MCF 10A (cell line): Measurements from ENCODE around the gene HIVEP1. TPM values are rescaled to one million over a fixed set of nuclear protein-coding genes. Genes with fewer than 3 reads are reported as not detected.

Experiments
- BruUV-seq: library from RNA; stranded (reverse); fragments of 400-500 nt; replicated peaks from 2 replicates; lab custom pipeline; 2021; lab: Mats Ljungman, UMichigan
- CTCF ChIA-PET: fragments of 300-600 bp; sonication (Branson Sonifier 250); formaldehyde crosslinking; extraction: SDS; loops from one replicate; lab custom pipeline; 2021; ENCODE audit warnings: antibody characterized with exemption, inconsistent platforms; lab: Yijun Ruan, JAX
- POLR2A ChIA-PET: fragments of 300-600, 350-650 bp; sonication (Branson Sonifier 250); formaldehyde crosslinking; extraction: SDS; loops from one replicate; lab custom pipeline; 2020; ENCODE audit warnings: antibody characterized with exemption, inconsistent platforms; lab: Yijun Ruan, JAX
- DNase-seq: peaks from one replicate; pipeline ENCODE4 v3.0.0-alpha.2; 2018; ENCODE audit not compliant: unreplicated experiment
- H3K27ac Mint-ChIP-seq: one replicate; pipeline ENCODE4 v1.8.0; 2022; ENCODE audit warnings: mild to moderate bottlenecking, low read depth, mixed read lengths; ENCODE audit not compliant: unreplicated experiment
- H3K27me3 Mint-ChIP-seq: one replicate; pipeline ENCODE4 v1.8.0; 2022; ENCODE audit warnings: mixed read lengths; ENCODE audit not compliant: insufficient read depth, unreplicated experiment
- H3K36me3 Mint-ChIP-seq: one replicate; pipeline ENCODE4 v1.8.0; 2022; ENCODE audit warnings: mild to moderate bottlenecking, moderate library complexity, mixed read lengths; ENCODE audit not compliant: insufficient read depth, unreplicated experiment
- H3K4me1 Mint-ChIP-seq: one replicate; pipeline ENCODE4 v1.8.0; 2022; ENCODE audit warnings: mixed read lengths; ENCODE audit not compliant: insufficient read depth, unreplicated experiment
- H3K4me3 Mint-ChIP-seq: one replicate; pipeline ENCODE4 v1.8.0; 2022; ENCODE audit warnings: mild to moderate bottlenecking, moderate library complexity, mixed read lengths; ENCODE audit not compliant: unreplicated experiment
- H3K9me3 Mint-ChIP-seq: one replicate; pipeline ENCODE4 v1.8.0; 2022; ENCODE audit warnings: mixed read lengths; ENCODE audit not compliant: unreplicated experiment
- intact Hi-C: fragments of 100-400 bp; cut with micrococcal nuclease; formaldehyde crosslinking; loops from 2 replicates; pipeline ENCODE4 v1.14.1; 2022
- total RNA-seq: library from RNA; stranded (reverse); gene quantifications from 2 replicates; pipeline ENCODE4 v1.2.3, GENCODE V29; 2022
- TF ChIP-seq, protein P1 (sequence below): fragments of 200-600 bp; IDR thresholded peaks from one replicate; pipeline ENCODE4 v1.8.0; 2022; ENCODE audit warnings: antibody characterized with exemption, mild to moderate bottlenecking; ENCODE audit not compliant: unreplicated experiment

The HIVEP1 gene
- total RNA-seq, 1 experiment from 2014 or later = 19.1 TPM

DNA sequence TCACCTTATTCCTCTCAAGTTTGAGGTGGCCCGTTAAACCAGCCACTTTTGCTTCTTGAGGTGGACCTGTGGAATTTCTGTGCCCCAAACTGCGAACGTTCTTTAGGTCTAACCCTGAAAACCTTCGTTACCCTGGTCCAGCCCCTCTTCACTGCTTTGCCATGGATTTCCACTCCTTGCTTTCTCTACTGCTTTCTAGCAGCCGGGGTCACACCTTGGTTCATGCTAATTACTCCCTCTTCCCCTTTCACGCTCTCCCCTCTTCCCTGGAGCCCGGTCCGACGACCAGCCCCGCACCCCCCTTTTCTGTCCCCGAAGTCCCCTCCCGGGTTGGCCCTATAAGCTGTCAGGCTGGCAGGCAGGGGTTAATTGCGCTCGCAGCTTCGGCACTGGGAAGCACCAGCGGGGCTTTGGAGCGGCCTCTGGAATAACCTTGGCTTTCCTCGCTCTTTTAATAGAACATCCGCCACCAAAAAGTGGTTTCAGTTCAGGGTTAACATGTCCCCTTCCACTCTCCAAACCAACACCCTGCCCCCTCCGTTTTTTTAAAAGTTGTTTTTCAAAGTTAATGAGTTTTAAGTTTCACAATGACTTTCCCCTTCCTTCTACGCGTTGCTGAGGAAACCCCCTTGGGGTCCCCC lies 1.4 kb upstream of the HIVEP1 start:
- Mint-ChIP-seq H3K9me3 (no peaks in the 10 kb centered on the region), H3K4me1 (peaks cover 19% of the 10 kb centered on the region), H3K27me3 (no peaks in the 10 kb centered on the region), H3K27ac (peak overlapping the region; percentile 99), H3K4me3 (peak overlapping the region; percentile 89), H3K36me3 (peaks cover 16% of the 10 kb centered on the region)
- no peak for DNase-seq
- CTCF ChIA-PET = interaction anchor here (0.6 to 2.6 kb wide), 9 partner anchors 16 to 427 kb away, joined by 3 to 10 read pairs (median 5); no protein-coding TSS in a partner anchor
- TF ChIP-seq, protein P1, sequence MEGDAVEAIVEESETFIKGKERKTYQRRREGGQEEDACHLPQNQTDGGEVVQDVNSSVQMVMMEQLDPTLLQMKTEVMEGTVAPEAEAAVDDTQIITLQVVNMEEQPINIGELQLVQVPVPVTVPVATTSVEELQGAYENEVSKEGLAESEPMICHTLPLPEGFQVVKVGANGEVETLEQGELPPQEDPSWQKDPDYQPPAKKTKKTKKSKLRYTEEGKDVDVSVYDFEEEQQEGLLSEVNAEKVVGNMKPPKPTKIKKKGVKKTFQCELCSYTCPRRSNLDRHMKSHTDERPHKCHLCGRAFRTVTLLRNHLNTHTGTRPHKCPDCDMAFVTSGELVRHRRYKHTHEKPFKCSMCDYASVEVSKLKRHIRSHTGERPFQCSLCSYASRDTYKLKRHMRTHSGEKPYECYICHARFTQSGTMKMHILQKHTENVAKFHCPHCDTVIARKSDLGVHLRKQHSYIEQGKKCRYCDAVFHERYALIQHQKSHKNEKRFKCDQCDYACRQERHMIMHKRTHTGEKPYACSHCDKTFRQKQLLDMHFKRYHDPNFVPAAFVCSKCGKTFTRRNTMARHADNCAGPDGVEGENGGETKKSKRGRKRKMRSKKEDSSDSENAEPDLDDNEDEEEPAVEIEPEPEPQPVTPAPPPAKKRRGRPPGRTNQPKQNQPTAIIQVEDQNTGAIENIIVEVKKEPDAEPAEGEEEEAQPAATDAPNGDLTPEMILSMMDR = no peak
- no TSS peak for BruUV-seq
- intact Hi-C loops = loop anchor here (1.0 to 5.0 kb wide), 4 partner anchors 200 to 310 kb away; partner anchors contain the start of gene EDN1
- POLR2A ChIA-PET = interaction anchor here (0.5 to 8.4 kb wide), 18 partner anchors 12 to 914 kb away, joined by 3 to 248 read pairs (median 4); partner anchors contain the start of gene EDN1

DNA sequence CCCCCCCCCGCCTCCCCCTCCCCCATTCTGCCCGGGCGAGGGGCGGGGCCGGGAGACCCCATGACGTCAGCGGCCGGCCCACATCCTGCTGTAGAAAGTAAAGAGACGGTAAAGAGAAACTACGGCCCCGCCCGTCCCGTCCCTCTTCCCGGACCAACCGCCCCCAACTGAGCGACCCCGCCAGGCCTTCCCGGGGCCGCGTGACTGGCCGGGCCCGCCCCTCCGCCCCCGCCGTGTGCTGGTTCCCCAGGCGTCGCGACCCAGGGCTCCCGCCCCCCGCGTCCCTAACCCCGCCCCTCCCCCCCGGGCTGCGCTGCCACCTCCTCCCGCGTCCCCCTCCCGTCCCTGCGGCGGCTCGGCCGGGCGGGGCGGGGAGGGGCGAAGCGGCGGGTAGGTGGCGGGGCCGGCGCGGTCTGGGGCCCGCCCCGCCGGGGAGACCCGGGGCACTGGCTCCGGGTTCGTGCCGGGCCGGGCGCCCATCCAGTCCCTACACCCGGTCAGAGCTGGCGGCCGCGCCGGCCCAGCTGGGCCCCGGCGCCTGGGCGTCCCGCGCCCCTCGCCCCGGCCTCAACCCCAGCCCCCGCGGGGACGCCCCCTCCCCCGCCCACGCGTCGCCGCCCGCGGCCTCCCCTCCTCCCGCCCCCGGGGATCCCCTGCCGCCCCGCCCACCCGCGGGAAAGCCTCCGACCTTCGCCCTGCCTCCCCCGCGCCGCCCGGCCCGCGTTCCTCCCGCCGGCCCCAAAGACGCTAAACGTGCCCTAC lies 655 bp upstream of the HIVEP1 start:
- Mint-ChIP-seq H3K4me3 (peak overlapping the region; percentile 89), H3K4me1 (peaks cover 19% of the 10 kb centered on the region), H3K9me3 (no peaks in the 10 kb centered on the region)

DNA sequence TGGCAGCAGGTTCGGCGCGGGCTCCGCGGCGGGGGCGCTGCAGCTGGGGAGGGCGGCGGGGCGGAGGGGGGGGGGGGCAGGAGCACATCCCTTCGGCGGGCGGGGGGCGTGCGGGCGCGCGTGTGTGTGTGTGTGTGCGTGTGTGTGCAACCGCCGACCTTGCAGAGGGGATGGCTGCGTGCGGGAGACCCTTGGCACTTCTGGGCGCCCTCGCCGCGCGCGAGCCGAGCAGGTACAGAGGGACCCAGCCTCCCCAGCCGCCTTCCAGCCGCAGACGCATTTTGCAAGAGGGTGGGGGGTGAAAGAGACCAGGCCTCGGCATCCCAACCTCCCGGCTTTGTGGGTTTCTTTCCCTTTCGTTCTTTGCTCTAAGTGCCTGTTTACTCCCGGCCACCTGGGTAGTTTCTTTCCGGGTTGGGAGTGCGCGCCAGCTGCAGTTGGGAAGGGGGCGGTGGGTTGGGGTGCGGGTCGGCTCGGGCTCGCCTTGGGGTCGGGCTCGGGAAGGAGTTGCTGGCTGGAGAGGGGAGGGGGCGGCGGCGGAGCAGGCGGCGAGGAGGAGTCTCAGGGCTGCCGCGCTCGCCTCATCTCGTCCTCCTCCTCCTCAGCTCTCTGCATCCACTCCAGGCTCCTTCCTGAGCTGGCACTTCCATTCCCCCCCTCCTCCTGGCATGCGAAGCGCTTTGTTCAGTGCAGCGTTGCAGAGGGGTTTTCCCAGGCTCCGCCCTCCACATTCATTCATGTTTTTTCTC lies 620 bp downstream of the HIVEP1 start:
- no peaks in the 10 kb centered on the region for H3K27me3 Mint-ChIP-seq
- CTCF ChIA-PET = interaction anchor here (0.6 to 2.1 kb wide), 6 partner anchors 244 to 471 kb away, joined by 3 to 7 read pairs (median 4); partner anchors contain the start of gene EDN1
- no peaks in the 10 kb centered on the region for H3K9me3 Mint-ChIP-seq
- TF ChIP-seq, protein P1 = no peak
- peak overlapping the region; percentile 89 for H3K4me3 Mint-ChIP-seq
- DNase-seq = peak; percentile 89
- H3K27ac Mint-ChIP-seq = peak overlapping the region; percentile 61
- H3K36me3 Mint-ChIP-seq = peaks cover 30% of the 10 kb centered on the region
- intact Hi-C loops = loop anchor here (5.0 kb wide), 1 partner anchor 280 kb away; the partner anchor contains the start of gene EDN1
- H3K4me1 Mint-ChIP-seq = peaks cover 14% of the 10 kb centered on the region
- BruUV-seq = no TSS peak
- POLR2A ChIA-PET = interaction anchor here (0.7 to 8.4 kb wide), 22 partner anchors 11 to 357 kb away, joined by 3 to 248 read pairs (median 4); partner anchors contain the start of gene EDN1

More for the DNA sequence above, 655 bp upstream of the HIVEP1 start:
- Mint-ChIP-seq H3K36me3 (peaks cover 22% of the 10 kb centered on the region), H3K27ac (peak overlapping the region; percentile 99), H3K27me3 (no peaks in the 10 kb centered on the region)
- ChIA-PET CTCF (interaction anchor here (0.6 to 1.3 kb wide), 3 partner anchors 92 to 289 kb away, joined by 3 to 5 read pairs (median 4); no protein-coding TSS in a partner anchor), POLR2A (interaction anchor here (0.5 to 8.4 kb wide), 10 partner anchors 37 to 915 kb away, joined by 3 to 248 read pairs (median 8); partner anchors contain the start of gene EDN1)
- TF ChIP-seq, protein P1 = no peak
- intact Hi-C loops = loop anchor here (1.0 to 5.0 kb wide), 4 partner anchors 201 to 311 kb away; partner anchors contain the start of gene EDN1
- peak; percentile 97 for DNase-seq
- no TSS peak for BruUV-seq
